Stimulated activated CD8-positive, alpha-beta memory T cell treated with anti-CD3 and anti-CD28 coated beads, Interleukin-4, amount 100 ng/mL, for 4 hours (primary cell): Measurements from ENCODE around the gene TLN1.

Experiments used
- DNase-seq, 2 donors: peaks; one replicate each; pipeline ENCODE4 v3.0.0-alpha.2; 2020; ENCODE audit warnings: low read depth in 2 of 2, low spot score in 1 of 2

The TLN1 gene

DNA sequence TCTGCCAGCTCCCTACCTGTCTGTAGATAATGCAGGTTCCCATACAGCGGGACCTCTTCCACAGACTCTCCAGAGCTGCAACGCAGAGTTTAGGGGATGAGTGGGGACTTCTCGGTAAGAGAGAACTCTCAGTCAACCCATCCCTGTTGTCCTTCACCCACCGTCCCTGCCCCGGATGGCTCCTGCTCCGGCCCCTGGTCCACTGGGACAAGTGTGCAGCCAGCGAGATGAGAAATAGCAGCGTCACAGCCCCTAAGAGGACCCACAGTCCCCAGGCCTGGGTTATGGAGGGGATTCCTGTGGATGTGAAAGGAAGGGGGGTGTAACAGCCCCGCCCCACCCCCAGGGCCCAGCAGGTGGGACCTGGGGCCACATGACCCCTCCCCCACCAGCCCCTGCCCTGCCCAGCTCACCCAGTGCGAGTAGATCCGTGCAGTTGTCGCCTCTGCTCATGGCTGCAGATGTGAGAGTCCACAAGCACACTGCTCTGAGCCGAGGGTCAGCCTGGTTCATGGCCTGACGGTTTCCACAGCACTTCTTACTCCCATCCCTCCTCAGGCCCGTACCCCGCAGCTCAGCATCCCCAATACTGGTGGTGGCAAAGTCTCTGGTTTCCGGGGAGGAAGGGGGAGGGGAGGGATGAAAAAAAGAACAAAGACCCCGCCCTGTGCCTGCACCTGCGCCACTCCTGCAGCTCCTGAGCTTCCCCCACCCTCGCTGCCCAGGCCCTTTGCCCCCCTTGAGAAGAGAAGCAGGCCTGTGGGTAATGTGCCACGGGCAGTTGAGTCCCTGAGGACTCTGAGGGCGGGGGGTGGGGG, 81.4 kb downstream of the TLN1 start, which contains the start of gene SIT1:
Gene SIT1 (minus strand): TSS at position 591 of the 818 bp plus-strand sequence. CDS start 78 bp downstream, at position 513.
- DNase-seq: no peak

DNA sequence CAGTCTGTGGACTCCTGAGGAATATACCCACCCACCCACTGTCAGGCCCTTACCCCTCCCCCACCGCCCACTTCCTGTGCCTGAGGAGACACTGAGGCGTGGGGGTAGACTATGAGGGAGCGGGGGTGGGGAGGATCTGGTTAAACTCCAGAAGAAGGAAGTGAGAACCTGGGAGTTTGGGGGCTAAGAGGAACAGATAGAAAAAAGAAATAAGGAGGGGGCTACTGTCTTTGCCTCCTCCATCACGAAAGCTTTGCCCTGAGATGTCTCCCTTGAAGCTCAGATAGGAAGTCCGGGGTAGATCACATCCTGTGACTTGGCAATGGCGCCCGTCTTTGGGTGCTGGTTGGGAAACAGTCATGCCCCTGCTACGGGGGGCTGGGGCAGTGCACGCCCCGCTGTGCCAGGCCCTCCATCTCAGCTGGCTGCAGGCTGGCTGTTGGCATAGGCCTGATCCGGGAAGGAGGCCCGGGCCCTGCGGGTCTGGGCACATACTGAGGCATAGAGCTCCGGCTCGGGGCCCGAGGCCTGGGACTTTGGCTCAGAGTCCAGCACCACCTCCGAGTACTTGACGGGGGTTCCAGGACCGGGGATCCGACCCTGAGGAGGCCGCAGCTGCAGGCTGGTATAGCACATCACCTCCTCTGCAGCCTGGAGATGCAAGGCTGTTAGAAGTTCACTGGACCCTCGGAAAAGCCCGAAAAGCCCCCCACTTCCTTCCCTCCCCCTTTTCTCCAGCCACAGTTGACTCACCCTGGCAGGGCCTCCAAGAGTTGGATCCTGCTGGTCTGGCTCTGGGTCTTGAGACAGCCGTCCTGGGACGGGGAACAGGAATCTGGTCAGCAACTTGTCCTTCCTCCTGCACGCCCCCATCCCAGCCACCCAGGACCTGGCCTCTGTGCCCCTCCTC, 82.3 kb downstream of the TLN1 start:
- DNase-seq: no peak
